ENCODE data around the gene CACNA1I.

CACNA1I gene

DNA sequence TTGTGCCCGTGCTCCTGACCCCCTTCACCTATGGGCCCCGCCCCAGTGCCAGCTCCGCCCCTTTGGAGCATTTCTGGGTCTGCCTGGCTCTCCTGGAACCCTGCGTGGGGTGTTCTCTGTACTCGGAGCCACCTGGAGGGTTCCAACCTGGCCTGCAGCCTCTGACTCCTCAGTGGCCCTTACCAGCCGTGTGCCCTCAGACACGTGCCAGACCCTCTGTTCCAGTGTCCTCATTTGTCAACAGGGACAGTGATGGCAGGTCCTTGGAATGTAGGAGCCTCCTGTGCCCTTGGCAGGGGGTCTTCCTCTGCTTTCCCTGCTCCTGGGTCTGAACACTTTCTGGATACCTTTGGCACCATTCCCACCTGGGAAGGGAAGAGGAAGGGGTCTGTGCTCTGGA is 96.4 kb downstream of the CACNA1I start:
- no peak overlapping the region for H3K4me3 ChIP-seq (ENCODE audit: control insufficient read depth, low read depth, low read length)
- DNase-seq (ENCODE audit: low read depth) = no peak
- TF ChIP-seq, protein P1, sequence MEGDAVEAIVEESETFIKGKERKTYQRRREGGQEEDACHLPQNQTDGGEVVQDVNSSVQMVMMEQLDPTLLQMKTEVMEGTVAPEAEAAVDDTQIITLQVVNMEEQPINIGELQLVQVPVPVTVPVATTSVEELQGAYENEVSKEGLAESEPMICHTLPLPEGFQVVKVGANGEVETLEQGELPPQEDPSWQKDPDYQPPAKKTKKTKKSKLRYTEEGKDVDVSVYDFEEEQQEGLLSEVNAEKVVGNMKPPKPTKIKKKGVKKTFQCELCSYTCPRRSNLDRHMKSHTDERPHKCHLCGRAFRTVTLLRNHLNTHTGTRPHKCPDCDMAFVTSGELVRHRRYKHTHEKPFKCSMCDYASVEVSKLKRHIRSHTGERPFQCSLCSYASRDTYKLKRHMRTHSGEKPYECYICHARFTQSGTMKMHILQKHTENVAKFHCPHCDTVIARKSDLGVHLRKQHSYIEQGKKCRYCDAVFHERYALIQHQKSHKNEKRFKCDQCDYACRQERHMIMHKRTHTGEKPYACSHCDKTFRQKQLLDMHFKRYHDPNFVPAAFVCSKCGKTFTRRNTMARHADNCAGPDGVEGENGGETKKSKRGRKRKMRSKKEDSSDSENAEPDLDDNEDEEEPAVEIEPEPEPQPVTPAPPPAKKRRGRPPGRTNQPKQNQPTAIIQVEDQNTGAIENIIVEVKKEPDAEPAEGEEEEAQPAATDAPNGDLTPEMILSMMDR (conservative IDR thresholded peaks at IDR 0.05; ENCODE audit: control insufficient read depth, insufficient read depth, low read depth, low read length) = no peak

DNA sequence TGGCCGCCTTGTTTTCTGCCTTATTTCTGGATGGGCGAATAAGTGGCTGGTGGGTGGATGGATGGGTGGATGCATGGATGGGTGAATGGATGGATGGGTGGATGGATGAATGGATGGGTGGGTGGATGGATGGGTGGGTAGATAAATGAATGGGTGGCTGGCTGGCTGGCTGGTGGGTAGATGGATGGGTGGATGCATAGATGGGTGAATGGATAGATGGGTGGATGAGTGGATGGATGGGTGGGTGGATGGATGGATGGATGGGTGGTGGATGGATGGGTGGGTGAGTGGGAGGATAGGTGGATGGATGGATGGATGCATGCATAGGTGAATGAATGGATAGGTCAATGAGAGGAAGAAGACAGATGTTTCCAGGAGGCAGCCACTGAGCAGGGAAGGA is 98.9 kb downstream of the CACNA1I start:
- no peak overlapping the region for H3K4me3 ChIP-seq (ENCODE audit: control insufficient read depth, low read depth, low read length)
- TF ChIP-seq, protein P1 (conservative IDR thresholded peaks at IDR 0.05; ENCODE audit: control insufficient read depth, insufficient read depth, low read depth, low read length) = no peak
- DNase-seq (ENCODE audit: low read depth) = no peak

DNA sequence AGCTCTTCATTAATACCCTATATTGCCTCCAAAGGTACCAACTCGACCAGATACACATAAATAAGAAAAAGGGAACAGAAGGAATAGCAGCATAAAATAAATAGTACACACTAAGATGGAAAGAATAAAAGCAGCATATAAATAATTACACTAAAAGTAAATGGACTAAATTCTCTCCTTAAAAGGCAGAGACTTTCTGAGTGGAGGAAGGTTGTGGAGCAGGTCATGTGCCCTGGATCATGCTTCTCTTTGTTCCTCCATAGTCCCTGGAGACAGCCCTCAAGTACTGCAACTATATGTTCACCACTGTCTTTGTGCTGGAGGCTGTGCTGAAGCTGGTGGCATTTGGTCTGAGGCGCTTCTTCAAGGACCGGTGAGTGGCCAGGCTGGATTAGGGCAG is 101.4 kb downstream of the CACNA1I start:
- H3K4me3 ChIP-seq (ENCODE audit: control insufficient read depth, low read depth, low read length) = no peak overlapping the region
- DNase-seq (ENCODE audit: low read depth) = no peak
- TF ChIP-seq, protein P1 (conservative IDR thresholded peaks at IDR 0.05; ENCODE audit: control insufficient read depth, insufficient read depth, low read depth, low read length) = no peak

DNA sequence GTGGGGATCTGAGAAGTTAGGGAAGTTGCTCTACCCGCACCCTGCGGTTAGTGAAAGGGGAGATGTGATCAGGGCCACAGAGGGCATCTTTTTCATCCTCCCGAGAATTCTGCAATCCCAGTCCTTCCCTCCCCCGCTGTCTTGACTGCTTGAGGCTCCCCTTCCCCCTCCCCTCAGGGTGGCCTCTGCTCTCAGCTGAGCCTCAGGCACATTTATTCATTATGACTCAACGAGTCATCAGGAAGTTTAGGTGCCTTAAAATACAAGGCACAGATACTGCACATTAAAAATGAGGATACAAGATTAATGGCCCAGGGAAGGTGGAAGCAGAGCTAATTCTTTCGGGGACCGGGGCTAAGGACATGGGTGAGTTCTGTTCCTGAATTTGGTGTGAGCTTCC is 104.0 kb downstream of the CACNA1I start:
- TF ChIP-seq, protein P1 (conservative IDR thresholded peaks at IDR 0.05; ENCODE audit: control insufficient read depth, insufficient read depth, low read depth, low read length) = no peak
- H3K4me3 ChIP-seq (ENCODE audit: control insufficient read depth, low read depth, low read length) = no peak overlapping the region
- no peak for DNase-seq (ENCODE audit: low read depth)

DNA sequence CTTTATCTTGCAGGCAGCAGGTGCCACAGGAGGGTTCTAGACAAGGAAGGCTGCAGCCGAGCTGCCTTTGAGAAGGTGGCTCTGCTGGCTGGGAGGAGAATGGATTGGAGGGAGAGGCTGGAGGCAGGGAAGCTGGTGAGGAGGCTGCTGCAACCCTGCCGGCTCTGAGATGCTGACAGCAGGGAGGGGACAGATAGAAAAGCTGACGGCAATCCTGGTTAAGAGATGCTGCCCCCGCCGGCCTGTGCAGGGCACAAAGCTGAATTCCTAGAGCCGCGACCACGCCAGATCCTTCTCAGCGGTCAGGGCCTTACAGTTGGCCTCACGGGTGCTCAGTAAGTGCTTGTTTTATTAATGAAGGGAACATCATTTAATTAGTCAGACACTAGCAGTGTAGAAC is 105.4 kb downstream of the CACNA1I start:
- TF ChIP-seq, protein P1 (conservative IDR thresholded peaks at IDR 0.05; ENCODE audit: control insufficient read depth, insufficient read depth, low read depth, low read length) = no peak

DNA sequence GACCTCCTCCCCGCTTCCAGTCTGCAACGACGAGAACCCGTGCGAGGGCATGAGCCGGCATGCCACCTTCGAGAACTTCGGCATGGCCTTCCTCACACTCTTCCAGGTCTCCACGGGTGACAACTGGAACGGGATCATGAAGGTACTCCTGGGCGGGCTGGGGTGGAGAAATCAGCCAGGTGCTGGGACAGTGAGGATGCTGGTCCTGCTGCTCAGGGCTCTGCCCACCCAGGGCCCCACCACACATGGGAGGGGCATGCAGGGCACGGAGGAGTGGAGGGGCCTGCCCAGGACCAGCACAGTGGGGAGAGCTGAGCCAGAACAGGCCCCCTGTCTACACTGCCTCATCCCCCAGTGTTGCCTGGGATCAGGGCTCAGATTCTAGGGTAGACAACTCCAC is 107.4 kb downstream of the CACNA1I start:
- TF ChIP-seq, protein P1 (conservative IDR thresholded peaks at IDR 0.05; ENCODE audit: control insufficient read depth, insufficient read depth, low read depth, low read length) = no peak
- no peak overlapping the region for H3K4me3 ChIP-seq (ENCODE audit: control insufficient read depth, low read depth, low read length)
- DNase-seq (ENCODE audit: low read depth) = no peak

More for the DNA sequence above, 105.4 kb downstream of the CACNA1I start:
- H3K4me3 ChIP-seq (ENCODE audit: control insufficient read depth, low read depth, low read length) = no peak overlapping the region
- DNase-seq (ENCODE audit: low read depth) = no peak

DNA sequence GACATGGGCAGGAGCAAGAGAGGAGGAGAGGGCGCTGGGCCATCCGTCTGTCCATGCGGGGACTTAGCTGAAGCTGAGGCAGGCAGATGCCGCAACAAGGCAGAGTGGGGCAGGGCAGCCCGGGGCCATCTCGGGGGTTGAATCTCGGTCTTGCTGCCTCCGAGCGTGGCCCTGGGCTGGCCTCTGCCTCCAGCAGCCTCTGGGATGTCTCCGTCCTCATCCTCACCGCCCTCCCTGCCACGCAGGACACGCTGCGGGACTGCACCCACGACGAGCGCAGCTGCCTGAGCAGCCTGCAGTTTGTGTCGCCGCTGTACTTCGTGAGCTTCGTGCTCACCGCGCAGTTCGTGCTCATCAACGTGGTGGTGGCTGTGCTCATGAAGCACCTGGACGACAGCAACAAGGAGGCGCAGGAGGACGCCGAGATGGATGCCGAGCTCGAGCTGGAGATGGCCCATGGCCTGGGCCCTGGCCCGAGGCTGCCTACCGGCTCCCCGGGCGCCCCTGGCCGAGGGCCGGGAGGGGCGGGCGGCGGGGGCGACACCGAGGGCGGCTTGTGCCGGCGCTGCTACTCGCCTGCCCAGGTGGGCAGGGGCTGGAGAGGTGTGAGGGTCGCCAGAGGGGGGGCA is 108.4 kb downstream of the CACNA1I start:
- TF ChIP-seq, protein P1 (conservative IDR thresholded peaks at IDR 0.05; ENCODE audit: control insufficient read depth, insufficient read depth, low read depth, low read length) = no peak
- DNase-seq (ENCODE audit: low read depth) = no peak
- no peak overlapping the region for H3K4me3 ChIP-seq (ENCODE audit: control insufficient read depth, low read depth, low read length)
